OCI-LY1 (cell line): Measurements from ENCODE around the gene TAB2.

Experiments used
- CTCF ChIP-seq: fragments of 200-600 bp; sonication (generic), shearing (Covaris generic); IDR thresholded peaks from 2 replicates; pipeline ENCODE4 v1.5.1; 2017; ENCODE audit warnings: mild to moderate bottlenecking, antibody characterized with exemption, low read length, moderate library complexity, mixed read lengths
- EZH2 ChIP-seq: fragments of 200-600 bp; sonication (generic), shearing (Covaris generic); IDR thresholded peaks from 2 replicates; pipeline ENCODE4 v1.8.0; 2017; ENCODE audit warnings: borderline replicate concordance, mixed run types, mild to moderate bottlenecking, antibody characterized with exemption, low read length, moderate library complexity, mixed read lengths

GRCh38 chr6:149373511-149373910 lies 56.0 kb downstream of the TAB2 start:
- TF ChIP-seq CTCF = no peak
- no peak for TF ChIP-seq EZH2
